ENCODE results near the gene MIB2. TPM values are rescaled to one million over a fixed set of nuclear protein-coding genes. Genes with fewer than 3 reads are reported as not detected.
A peak's percentile ranks its signal among the peaks of the same experiment; 100 is the strongest.
"Not testable (repeated sequence)": the region's sequence is repeated elsewhere in the genome, so short reads cannot be mapped to it uniquely, and the experiment has no call there.

The MIB2 gene
- total RNA-seq, 2 experiments from 2014 or later = 31.1 to 36.1 TPM

DNA sequence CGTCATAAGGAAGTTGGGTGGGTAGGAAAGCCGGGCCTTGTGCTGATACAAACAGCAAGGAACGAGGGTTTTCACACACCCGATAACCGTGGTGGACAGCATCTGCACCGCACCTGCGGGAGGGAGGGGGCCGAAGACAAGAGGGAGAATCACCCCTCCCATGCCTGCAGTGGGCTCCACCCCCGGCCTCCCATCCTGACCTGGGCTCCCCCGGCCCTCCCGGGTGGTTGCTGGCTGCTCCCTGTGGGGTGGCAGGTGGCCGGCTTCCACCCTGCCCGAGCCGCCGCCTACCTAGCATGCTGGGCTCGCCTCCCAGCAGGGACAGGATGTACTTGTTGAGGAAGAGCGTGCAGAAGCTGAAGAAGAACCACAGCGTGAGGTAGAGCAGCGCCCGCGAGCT is 60.8 kb downstream of the MIB2 start:
- POLR2A ChIA-PET; H3K27ac Mint-ChIP-seq; H3K9me3 Mint-ChIP-seq; H3K36me3 Mint-ChIP-seq; CTCF ChIA-PET; DNase-seq; H3K4me3 Mint-ChIP-seq; intact Hi-C loops (cut with micrococcal nuclease); H3K27me3 Mint-ChIP-seq: not testable (repeated sequence)
- H3K4me1 Mint-ChIP-seq (ENCODE audit: low read depth) = peaks cover 21% of the 10 kb centered on the region

DNA sequence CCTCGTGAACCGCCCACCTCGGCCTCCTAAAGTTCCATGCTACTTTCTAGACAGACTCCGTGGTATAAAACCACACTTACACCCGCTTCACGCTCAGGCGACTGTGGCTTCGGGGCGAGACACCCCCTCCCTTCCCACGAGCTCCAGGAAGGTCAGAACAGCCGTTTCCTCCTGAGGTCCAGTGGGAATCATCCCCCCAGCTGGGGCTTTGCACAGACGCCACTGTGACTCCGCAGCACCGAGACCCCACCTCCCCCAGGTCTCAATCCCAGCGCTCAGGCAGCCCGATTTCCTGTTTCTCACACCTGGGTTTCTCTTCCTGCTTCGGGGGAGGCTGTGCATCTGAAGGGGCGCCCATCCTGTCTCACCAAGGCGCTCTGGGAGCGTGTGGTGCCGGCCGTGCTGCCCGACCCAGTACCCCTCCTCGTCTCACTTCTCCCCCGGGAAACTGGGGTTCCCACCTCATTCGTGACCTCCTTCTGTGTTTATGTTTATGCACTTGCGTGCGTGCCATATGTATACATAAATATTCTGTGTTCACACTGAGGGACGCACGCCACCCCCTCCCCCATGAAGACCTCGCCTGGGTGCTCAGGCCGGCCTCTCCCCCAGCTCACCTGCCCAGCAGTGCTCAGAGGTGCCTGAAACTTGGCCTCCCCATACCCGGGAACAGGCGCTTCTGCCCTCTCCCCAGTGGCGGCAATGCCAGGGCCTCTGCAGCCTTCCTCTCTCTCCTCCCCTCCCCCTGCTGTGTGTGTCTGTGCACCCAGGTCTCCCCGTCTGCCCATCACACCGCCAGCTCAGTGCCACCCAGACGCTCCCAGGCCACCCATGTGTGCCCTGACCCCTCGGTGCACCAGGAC is 62.6 kb downstream of the MIB2 start:
- CTCF ChIA-PET = interaction anchor here (0.6 to 1.2 kb wide), 2 partner anchors 12 to 26 kb away, joined by 3 to 4 read pairs; no protein-coding TSS in a partner anchor

DNA sequence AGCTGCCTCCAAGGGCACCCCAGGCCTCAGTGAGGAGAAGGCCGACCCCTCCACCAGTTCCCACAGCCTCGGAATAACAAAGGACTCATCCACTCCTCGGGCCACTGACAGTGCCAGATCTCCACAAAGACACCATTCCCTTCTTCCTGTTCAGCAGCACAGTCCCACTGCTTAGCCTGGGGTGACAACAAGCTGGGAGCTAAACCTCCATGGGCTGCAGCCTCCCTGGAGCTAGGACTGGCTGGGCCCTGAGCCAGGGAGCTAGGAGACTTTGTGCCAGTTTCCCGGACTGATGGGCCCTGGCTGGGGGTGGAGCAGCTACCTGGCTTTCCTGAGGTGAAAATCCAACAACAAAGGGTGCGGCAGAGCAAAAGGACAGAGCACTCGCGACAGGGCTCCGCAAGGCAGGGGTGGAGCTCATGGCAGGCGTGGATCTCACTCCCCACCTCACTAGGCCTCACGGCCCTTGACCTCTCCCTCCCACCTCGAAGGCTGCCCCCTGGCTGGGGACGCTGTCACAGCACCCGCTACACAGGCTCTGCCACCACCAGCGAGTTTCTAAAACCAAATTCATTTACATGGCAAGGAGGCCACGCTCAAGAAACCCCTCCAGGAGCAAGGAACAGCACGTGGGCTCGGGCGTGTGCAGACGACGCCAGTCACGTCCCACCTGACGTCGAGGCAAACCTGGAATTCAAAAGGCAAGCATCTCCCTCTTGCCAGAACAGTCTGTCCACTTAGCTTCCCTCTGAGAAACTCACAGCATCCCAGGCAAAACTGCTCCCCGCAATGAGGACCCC is 63.5 kb downstream of the MIB2 start:
- H3K9me3 Mint-ChIP-seq = no peaks in the 10 kb centered on the region
- peak; percentile 65 for DNase-seq
- intact Hi-C loops (cut with micrococcal nuclease) = no loop called here
- ChIA-PET POLR2A (interaction anchor here (1.3 kb wide), 1 partner anchor 46 kb away, joined by 3 read pairs; the partner anchor contains the start of gene CDK11A), CTCF (interaction anchor here (0.6 kb wide), 1 partner anchor 27 kb away, joined by 4 read pairs; no protein-coding TSS in a partner anchor)
- no peaks in the 10 kb centered on the region for H3K27me3 Mint-ChIP-seq
- H3K36me3 Mint-ChIP-seq = peaks cover 9% of the 10 kb centered on the region
- H3K27ac Mint-ChIP-seq = peak overlapping the region; percentile 93
- peaks cover 27% of the 10 kb centered on the region for H3K4me1 Mint-ChIP-seq (ENCODE audit: low read depth)
- H3K4me3 Mint-ChIP-seq = peak overlapping the region; percentile 77

More for the DNA sequence above, 62.6 kb downstream of the MIB2 start:
- Mint-ChIP-seq H3K4me1 (ENCODE audit: low read depth) (peaks cover 24% of the 10 kb centered on the region), H3K36me3 (peaks cover 9% of the 10 kb centered on the region), H3K9me3 (no peaks in the 10 kb centered on the region), H3K4me3 (peak overlapping the region; percentile 77), H3K27ac (peak overlapping the region; percentile 93), H3K27me3 (no peaks in the 10 kb centered on the region)
- POLR2A ChIA-PET = interaction anchor here (0.7 to 1.3 kb wide), 2 partner anchors 46 to 102 kb away, joined by 3 to 7 read pairs; partner anchors contain the start of gene CDK11A
- intact Hi-C loops (cut with micrococcal nuclease) = no loop called here
- DNase-seq = peak; percentile 59

Other genes with a start within 250 kb of the MIB2 start
- 100 to 1,000 TPM; 124 to 131 TPM for gene AURKAIP1, start 240.3 kb upstream of the MIB2 start, total RNA-seq
- 100 to 1,000 TPM in 1 of 2 experiments, 10 to 100 TPM in 1; 96.0 to 108 TPM for gene CCNL2, start 216.2 kb upstream of the MIB2 start, total RNA-seq
- 100 to 1,000 TPM; 122 to 123 TPM for gene MRPL20, start 208.2 kb upstream of the MIB2 start, total RNA-seq
- not detected for gene ANKRD65, start 194.2 kb upstream of the MIB2 start, total RNA-seq
- under 1 TPM; 0.69 to 0.92 TPM for gene VWA1, start 179.8 kb upstream of the MIB2 start, total RNA-seq
- 1 to 10 TPM; 1.2 to 1.7 TPM for gene ATAD3C, start 165.8 kb upstream of the MIB2 start, total RNA-seq
- gene ATAD3B, start 143.7 kb upstream of the MIB2 start, total RNA-seq = 10 to 100 TPM; 35.4 to 36.3 TPM
- gene ATAD3A, start 103.3 kb upstream of the MIB2 start, total RNA-seq = 10 to 100 TPM; 45.7 to 46.7 TPM
- under 1 TPM in 1 of 2 experiments, not detected in 1; 0.29 TPM for gene TMEM240, start 74.9 kb upstream of the MIB2 start, total RNA-seq
- gene SSU72, start 40.6 kb upstream of the MIB2 start, total RNA-seq = 100 to 1,000 TPM; 106 to 107 TPM
- gene FNDC10, start 15.4 kb upstream of the MIB2 start, total RNA-seq = 1 to 10 TPM; 1.5 to 1.6 TPM
- 1 to 10 TPM in 1 of 2 experiments, under 1 TPM in 1; 0.61 to 1.1 TPM for gene MMP23B, start 16.7 kb downstream of the MIB2 start, total RNA-seq
- 10 to 100 TPM; 32.4 to 36.9 TPM for gene CDK11B, start 43.5 kb downstream of the MIB2 start, total RNA-seq
- gene SLC35E2B, start 77.3 kb downstream of the MIB2 start, total RNA-seq = 10 to 100 TPM; 29.0 to 30.1 TPM
- gene CDK11A, start 108.9 kb downstream of the MIB2 start, total RNA-seq = 10 to 100 TPM; 44.5 to 49.1 TPM
- 10 to 100 TPM; 56.2 to 57.4 TPM for gene NADK, start 163.0 kb downstream of the MIB2 start, total RNA-seq

All from activated CD4-positive, alpha-beta memory T cell treated with anti-CD3 and anti-CD28 coated beads for 36 hours (primary cell).